ENCODE measurements around the gene KRR1.
"Not testable (repeated sequence)": the region's sequence is repeated elsewhere in the genome, so short reads cannot be mapped to it uniquely, and the experiment has no call there.

The KRR1 gene

GRCh38 chr12:75477137-75477536 lies 34.3 kb downstream of the KRR1 start:
- no peak for DNase-seq (ENCODE audit: extremely low read depth, low read depth)
- no peak for TF ChIP-seq CTCF (IDR thresholded peaks at IDR 0.05; ENCODE audit: low read depth, low read length)

- no peak for TF ChIP-seq CTCF (IDR thresholded peaks at IDR 0.05; ENCODE audit: low read depth, low read length)
- no peak for DNase-seq (ENCODE audit: extremely low read depth, low read depth)
These were observed 35.3 kb downstream of the KRR1 start for GRCh38 chr12:75476071-75476470.

DNA sequence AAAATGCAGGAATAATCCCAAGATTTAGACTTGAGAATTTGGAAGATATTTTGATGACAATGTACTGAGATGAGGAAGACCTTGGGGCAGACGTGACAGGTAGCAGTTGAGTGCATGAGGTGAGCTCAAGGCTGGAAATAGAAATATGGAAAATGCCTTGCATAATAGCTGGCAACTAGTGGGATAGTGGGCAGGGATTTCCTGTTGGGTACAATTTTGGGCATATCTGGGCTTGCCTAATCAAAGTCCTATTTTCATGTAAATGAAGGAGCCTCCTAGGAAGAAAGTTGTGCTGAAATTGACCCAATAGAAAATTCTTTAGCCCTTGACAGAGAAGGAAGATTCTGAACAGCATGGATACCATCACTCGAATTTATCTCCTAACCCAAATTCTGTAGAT lies 37.3 kb downstream of the KRR1 start:
- no peak for TF ChIP-seq CTCF (IDR thresholded peaks at IDR 0.05; ENCODE audit: low read depth, low read length)
- DNase-seq (ENCODE audit: extremely low read depth, low read depth), result no peak

DNA sequence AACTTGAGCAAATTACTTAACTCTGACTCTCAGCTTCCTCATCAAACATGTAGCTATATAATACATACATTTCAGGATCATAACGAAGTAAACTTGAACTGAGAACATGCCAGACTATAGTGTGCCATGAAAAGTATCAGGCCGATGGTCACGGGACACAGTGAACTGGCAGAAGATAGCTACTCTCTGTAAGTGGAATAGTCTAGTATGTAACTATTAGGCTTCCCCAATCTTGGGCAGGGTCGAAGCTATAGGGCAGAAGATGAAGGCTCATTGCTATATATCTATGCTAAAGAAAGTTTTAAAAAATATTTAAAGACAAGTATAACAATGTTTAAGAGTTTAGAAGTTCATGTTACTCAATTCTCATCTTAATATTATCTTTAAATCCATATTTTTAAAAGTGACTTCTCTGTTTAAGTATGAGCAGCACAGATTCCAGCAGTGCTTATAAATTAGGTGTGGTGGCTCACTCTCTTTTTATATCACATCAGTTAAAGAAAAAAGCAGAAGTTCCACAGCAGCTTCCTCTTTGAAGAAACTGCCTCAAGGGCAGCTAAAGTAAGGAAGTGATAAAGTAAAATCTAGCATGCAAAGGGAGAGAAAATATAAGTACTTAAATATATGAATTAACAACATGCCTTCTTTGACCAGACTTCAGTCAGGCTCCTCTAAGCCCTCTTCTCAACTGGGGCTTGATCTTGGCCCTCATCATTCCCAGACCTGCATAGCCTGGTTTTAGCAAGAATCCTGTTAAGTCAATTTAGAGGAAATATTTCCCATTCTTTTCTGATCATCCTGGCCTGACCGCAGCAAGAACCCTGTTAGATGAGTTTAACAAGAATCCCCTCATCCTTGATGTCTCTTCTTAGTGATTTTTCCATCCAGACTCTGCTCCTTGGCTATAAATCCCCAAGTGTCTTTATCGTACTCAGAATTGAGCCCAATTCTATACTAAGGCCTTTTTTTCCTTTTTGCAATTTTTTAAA lies 39.2 kb downstream of the KRR1 start:
- DNase-seq (ENCODE audit: extremely low read depth, low read depth), result no peak
- TF ChIP-seq CTCF (IDR thresholded peaks at IDR 0.05; ENCODE audit: low read depth, low read length), result no peak

- no peak for DNase-seq (ENCODE audit: extremely low read depth, low read depth)
- no peak for TF ChIP-seq CTCF (IDR thresholded peaks at IDR 0.05; ENCODE audit: low read depth, low read length)
These were observed 51.2 kb downstream of the KRR1 start for GRCh38 chr12:75460204-75460603.

- TF ChIP-seq CTCF (IDR thresholded peaks at IDR 0.05; ENCODE audit: low read depth, low read length), result no peak
- no peak for DNase-seq (ENCODE audit: extremely low read depth, low read depth)
These were observed 51.7 kb downstream of the KRR1 start for GRCh38 chr12:75459755-75460154.

- not testable (repeated sequence) for DNase-seq (ENCODE audit: extremely low read depth, low read depth)
These were observed 53.5 kb downstream of the KRR1 start for GRCh38 chr12:75457866-75458265.

DNA sequence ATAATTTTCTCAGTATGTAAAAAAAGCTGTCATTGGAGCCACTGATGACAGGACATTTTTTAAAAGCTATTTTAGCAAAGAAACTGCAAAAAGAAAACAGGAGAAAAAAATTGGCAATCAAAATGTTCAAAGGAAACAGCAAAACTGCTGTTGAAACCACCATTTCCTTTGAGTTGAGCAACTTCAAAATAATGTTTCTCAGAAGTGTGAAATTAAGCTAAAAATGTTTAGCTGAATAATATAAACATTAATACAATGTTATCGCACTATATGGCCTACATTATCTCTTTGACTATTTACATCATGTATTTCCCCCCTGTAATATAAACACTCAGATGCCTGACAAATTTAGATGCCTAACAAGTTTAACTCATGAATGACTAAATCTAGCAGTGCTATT lies 54.2 kb downstream of the KRR1 start:
- no peak for TF ChIP-seq CTCF (IDR thresholded peaks at IDR 0.05; ENCODE audit: low read depth, low read length)

More for the DNA sequence above, 54.2 kb downstream of the KRR1 start:
- no peak for DNase-seq (ENCODE audit: extremely low read depth, low read depth)

All from AG09319 (cell line).